ENCODE measurements around the gene TAS2R1. TPM values are rescaled to one million over a fixed set of nuclear protein-coding genes. Genes with fewer than 3 reads are reported as not detected.

Gene TAS2R1
- total and polyA plus RNA-seq, 2 donors from 2014 or later = not detected

GRCh38 chr5:9624196-9624947 lies 5.8 kb downstream of the TAS2R1 start:
- Histone ChIP-seq H3K9ac (ENCODE audit: low read length in 3 of 3) (no peak overlapping the region), H3K27me3 (ENCODE audit: control insufficient read depth, insufficient read depth, low read length) (no peaks in the 10 kb centered on the region), H3K36me3 (ENCODE audit: control insufficient read depth in 2 of 3, insufficient read depth in 3 of 3, low read length in 3 of 3) (no peaks in the 10 kb centered on the region), H3K27ac (ENCODE audit: low read depth in 2 of 2, low read length in 2 of 2) (no peak overlapping the region), H3K4me1 (ENCODE audit: control insufficient read depth in 2 of 3, insufficient read depth in 2 of 3, low read depth in 1 of 3, low read length in 3 of 3) (no peaks in the 10 kb centered on the region), H3K4me3 (ENCODE audit: low read length in 3 of 3) (no peak overlapping the region), H3K9me3 (ENCODE audit: control insufficient read depth in 2 of 3, insufficient read depth in 1 of 3, low read length in 3 of 3) (no peaks in the 10 kb centered on the region)
- DNase-seq (no peak), FAIRE-seq (no peak)
- intact Hi-C loops (cut with DNase I) = no loop called here
- no peak for TF ChIP-seq CTCF (IDR thresholded peaks at IDR 0.05; ENCODE audit: borderline replicate concordance, extremely low read depth, insufficient read depth)

- no peak for FAIRE-seq
- no peak for TF ChIP-seq CTCF (IDR thresholded peaks at IDR 0.05; ENCODE audit: borderline replicate concordance, extremely low read depth, insufficient read depth)
Observed at GRCh38 chr5:9623661-9624060, 6.5 kb downstream of the TAS2R1 start.

GRCh38 chr5:9622971-9623421 lies 7.2 kb downstream of the TAS2R1 start:
- H3K27me3 ChIP-seq (ENCODE audit: control insufficient read depth, insufficient read depth, low read length) = no peaks in the 10 kb centered on the region
- no peak overlapping the region for H3K4me3 ChIP-seq (ENCODE audit: low read length in 3 of 3)
- FAIRE-seq (no peak), DNase-seq (peak in 2 of 5 donors; percentile 31 to 51)
- intact Hi-C loops (cut with DNase I) = no loop called here
- H3K9me3 ChIP-seq (ENCODE audit: control insufficient read depth in 2 of 3, insufficient read depth in 1 of 3, low read length in 3 of 3) = no peaks in the 10 kb centered on the region
- no peak for TF ChIP-seq CTCF (IDR thresholded peaks at IDR 0.05; ENCODE audit: borderline replicate concordance, extremely low read depth, insufficient read depth)
- no peaks in the 10 kb centered on the region for H3K4me1 ChIP-seq (ENCODE audit: control insufficient read depth in 2 of 3, insufficient read depth in 2 of 3, low read depth in 1 of 3, low read length in 3 of 3)
- no peaks in the 10 kb centered on the region for H3K36me3 ChIP-seq (ENCODE audit: control insufficient read depth in 2 of 3, insufficient read depth in 3 of 3, low read length in 3 of 3)
- H3K9ac ChIP-seq (ENCODE audit: low read length in 3 of 3) = no peak overlapping the region
- no peak overlapping the region for H3K27ac ChIP-seq (ENCODE audit: low read depth in 2 of 2, low read length in 2 of 2)

More at GRCh38 chr5:9623661-9624060, 6.5 kb downstream of the TAS2R1 start:
- no peak for DNase-seq
- Histone ChIP-seq H3K27ac (ENCODE audit: low read depth in 2 of 2, low read length in 2 of 2) (no peak overlapping the region), H3K4me1 (ENCODE audit: control insufficient read depth in 2 of 3, insufficient read depth in 2 of 3, low read depth in 1 of 3, low read length in 3 of 3) (no peaks in the 10 kb centered on the region), H3K36me3 (ENCODE audit: control insufficient read depth in 2 of 3, insufficient read depth in 3 of 3, low read length in 3 of 3) (no peaks in the 10 kb centered on the region), H3K9me3 (ENCODE audit: control insufficient read depth in 2 of 3, insufficient read depth in 1 of 3, low read length in 3 of 3) (no peaks in the 10 kb centered on the region), H3K4me3 (ENCODE audit: low read length in 3 of 3) (no peak overlapping the region), H3K9ac (ENCODE audit: low read length in 3 of 3) (no peak overlapping the region), H3K27me3 (ENCODE audit: control insufficient read depth, insufficient read depth, low read length) (no peaks in the 10 kb centered on the region)
- intact Hi-C loops (cut with DNase I) = no loop called here

All from kidney (tissue), 14 donors.